Stimulated activated memory B cell treated with anti-CD40 and anti-IgM and Interleukin-4, amounts not matched to agents 10 μg/mL and 1 μg/mL and 100 μg/mL, for 72 hours (primary cell): ENCODE results near the gene SRPK3.
"Not testable (repeated sequence)": the region's sequence is repeated elsewhere in the genome, so short reads cannot be mapped to it uniquely, and the experiment has no call there.

ENCODE experiments used
- ATAC-seq: fragments of 150-1000 bp; cut with Tn5 transposase; 2 replicates; pipeline ENCODE4 v1.10.0; 2021
- H3K27ac Mint-ChIP-seq: one replicate; pipeline ENCODE4 v1.8.0; 2022; ENCODE audit warnings: mild to moderate bottlenecking, mixed read lengths
- H3K27me3 Mint-ChIP-seq: one replicate; pipeline ENCODE4 v1.8.0; 2022; ENCODE audit warnings: mixed read lengths
- H3K36me3 Mint-ChIP-seq: one replicate; pipeline ENCODE4 v1.8.0; 2022; ENCODE audit warnings: mixed read lengths
- H3K4me1 Mint-ChIP-seq: one replicate; pipeline ENCODE4 v1.8.0; 2022; ENCODE audit warnings: mixed read lengths
- H3K4me3 Mint-ChIP-seq: one replicate; pipeline ENCODE4 v1.8.0; 2022; ENCODE audit warnings: mild to moderate bottlenecking, moderate library complexity, mixed read lengths
- H3K9me3 Mint-ChIP-seq: one replicate; pipeline ENCODE4 v1.8.0; 2022; ENCODE audit warnings: mixed read lengths

The SRPK3 gene

DNA sequence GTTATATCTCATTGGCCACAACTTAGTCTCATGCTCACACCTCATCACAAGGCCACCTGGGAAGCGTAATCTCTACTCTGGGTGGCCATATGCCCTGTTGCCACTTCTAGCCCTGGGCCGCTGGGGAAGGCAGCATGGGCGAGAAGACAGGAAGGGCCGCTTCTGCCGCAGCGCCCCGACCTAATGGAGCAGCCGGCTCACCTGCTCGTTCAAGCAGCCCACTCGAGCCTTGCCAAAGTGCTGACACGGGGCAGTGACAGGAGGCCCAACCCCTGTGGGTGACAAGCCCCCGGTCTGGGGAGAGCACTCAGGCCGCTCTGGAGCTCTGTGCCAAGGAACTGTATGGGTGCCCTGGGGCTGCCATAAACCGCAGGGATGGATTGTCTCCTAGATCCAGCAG is 38.7 kb upstream of the SRPK3 start:
- H3K9me3 Mint-ChIP-seq, H3K27me3 Mint-ChIP-seq, H3K4me3 Mint-ChIP-seq, H3K27ac Mint-ChIP-seq, H3K36me3 Mint-ChIP-seq, ATAC-seq: not testable (repeated sequence)
- H3K4me1 Mint-ChIP-seq = peaks cover 27% of the 10 kb centered on the region

DNA sequence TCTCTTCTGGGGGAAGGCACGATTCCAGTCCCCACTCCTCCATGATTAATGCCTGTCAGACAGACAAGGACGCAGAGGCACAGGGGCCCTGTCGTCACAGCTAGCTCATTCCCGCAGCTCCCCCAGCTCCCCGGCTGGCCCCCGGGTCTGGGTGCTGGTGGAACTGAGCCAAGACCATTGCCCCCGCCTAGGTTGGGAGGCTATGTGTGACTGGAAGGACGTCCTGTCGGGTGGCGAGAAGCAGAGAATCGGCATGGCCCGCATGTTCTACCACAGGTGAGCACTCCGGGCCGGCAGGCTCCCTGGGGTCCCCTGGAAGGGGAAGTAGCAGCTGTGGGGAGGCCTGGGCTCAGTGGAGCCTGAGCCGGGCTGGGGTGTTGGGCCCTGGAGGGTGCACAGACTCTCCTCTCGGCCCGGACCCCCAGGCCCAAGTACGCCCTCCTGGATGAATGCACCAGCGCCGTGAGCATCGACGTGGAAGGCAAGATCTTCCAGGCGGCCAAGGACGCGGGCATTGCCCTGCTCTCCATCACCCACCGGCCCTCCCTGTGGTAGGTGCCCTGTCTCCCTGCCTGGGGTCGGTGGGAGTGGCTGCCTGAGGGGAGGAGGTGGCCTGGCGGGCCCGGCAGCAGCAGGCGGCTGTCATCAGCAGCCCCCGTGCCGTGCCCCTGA is 37.9 kb upstream of the SRPK3 start:
- not testable (repeated sequence) for H3K9me3 Mint-ChIP-seq, ATAC-seq, H3K4me3 Mint-ChIP-seq, H3K27ac Mint-ChIP-seq, H3K36me3 Mint-ChIP-seq, H3K27me3 Mint-ChIP-seq
- peaks cover 27% of the 10 kb centered on the region for H3K4me1 Mint-ChIP-seq

DNA sequence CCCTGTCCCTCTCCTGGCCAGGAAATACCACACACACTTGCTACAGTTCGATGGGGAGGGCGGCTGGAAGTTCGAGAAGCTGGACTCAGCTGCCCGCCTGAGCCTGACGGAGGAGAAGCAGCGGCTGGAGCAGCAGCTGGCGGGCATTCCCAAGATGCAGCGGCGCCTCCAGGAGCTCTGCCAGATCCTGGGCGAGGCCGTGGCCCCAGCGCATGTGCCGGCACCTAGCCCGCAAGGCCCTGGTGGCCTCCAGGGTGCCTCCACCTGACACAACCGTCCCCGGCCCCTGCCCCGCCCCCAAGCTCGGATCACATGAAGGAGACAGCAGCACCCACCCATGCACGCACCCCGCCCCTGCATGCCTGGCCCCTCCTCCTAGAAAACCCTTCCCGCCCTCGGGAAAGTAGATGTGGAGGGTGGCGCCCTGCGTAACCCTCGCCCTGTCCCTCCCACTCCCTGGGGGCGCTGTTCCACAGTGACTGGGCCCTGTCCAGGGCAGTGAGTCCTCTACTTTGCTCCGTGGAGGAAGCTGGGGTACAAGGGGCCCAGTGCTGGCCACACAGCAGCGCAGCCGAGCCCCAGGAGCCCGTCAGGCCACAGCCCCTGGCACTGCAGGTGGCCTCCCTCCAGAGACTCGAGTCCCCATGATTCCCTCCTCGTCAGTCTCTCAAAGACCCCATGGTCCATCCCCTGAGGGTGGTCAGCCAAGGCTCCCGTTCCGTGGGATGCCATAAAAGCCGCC is 37.2 kb upstream of the SRPK3 start:
- peaks cover 27% of the 10 kb centered on the region for H3K4me1 Mint-ChIP-seq
- H3K9me3 Mint-ChIP-seq, H3K36me3 Mint-ChIP-seq, ATAC-seq, H3K4me3 Mint-ChIP-seq, H3K27me3 Mint-ChIP-seq, H3K27ac Mint-ChIP-seq: not testable (repeated sequence)

DNA sequence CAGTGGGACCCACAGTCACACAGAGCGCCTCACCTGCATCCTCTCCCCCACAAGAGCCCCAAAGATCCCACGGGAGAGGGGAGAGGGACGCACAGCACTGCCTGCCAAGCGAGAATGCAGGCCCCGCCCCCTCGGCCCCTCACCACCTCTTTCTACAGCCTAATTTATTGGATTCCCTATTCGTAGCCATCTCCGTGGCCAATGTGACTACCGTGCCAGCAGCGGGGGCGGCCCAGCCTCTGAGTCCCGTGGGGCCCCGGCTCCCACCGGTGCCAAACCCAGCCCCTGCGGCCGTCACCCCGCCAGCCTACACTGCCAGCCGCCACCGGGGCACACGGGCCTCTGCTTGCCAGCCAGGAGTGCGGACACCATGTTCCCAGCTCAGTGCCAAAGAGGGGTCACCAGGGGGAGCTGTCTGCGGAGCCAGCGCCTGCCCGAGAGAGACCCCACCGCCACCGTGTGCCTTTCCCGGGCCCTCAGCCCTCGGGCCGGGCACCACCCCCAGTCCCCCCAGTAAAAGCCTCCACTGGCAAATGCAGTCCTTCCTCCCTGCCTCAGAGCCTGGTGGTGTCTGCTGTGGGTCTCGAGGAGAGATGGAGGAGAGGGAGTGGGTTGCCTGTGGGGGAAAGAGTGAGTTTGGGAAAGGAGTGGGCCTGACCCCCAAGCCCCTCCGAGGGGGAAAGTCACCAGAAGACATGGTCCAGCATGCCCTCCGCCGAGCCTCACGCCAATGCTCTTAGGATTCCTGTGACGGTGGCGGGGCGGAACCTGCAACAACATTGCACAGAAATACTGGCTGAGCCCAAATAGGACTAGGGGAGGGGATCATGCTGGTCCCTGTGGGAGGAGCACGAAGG is 36.4 kb upstream of the SRPK3 start:
- Mint-ChIP-seq H3K36me3 (no peaks in the 10 kb centered on the region), H3K4me1 (peaks cover 27% of the 10 kb centered on the region), H3K27me3 (no peaks in the 10 kb centered on the region), H3K9me3 (no peaks in the 10 kb centered on the region), H3K27ac (no peak overlapping the region), H3K4me3 (no peak overlapping the region)
- ATAC-seq = no peak

GRCh38 chrX:153745067-153745433 is 35.8 kb upstream of the SRPK3 start:
- not testable (repeated sequence) for ATAC-seq, H3K27me3 Mint-ChIP-seq, H3K27ac Mint-ChIP-seq, H3K9me3 Mint-ChIP-seq, H3K36me3 Mint-ChIP-seq, H3K4me3 Mint-ChIP-seq
- peaks cover 33% of the 10 kb centered on the region for H3K4me1 Mint-ChIP-seq

GRCh38 chrX:153746359-153746758 is 34.5 kb upstream of the SRPK3 start:
- Mint-ChIP-seq H3K36me3 (no peaks in the 10 kb centered on the region), H3K4me1 (peaks cover 30% of the 10 kb centered on the region), H3K27ac (no peak overlapping the region), H3K4me3 (no peak overlapping the region), H3K9me3 (no peaks in the 10 kb centered on the region), H3K27me3 (no peaks in the 10 kb centered on the region)
- no peak for ATAC-seq

GRCh38 chrX:153746991-153747390 is 33.9 kb upstream of the SRPK3 start:
- H3K4me1 Mint-ChIP-seq = peaks cover 28% of the 10 kb centered on the region
- H3K4me3 Mint-ChIP-seq, H3K27me3 Mint-ChIP-seq, H3K27ac Mint-ChIP-seq, ATAC-seq, H3K36me3 Mint-ChIP-seq, H3K9me3 Mint-ChIP-seq: not testable (repeated sequence)

- H3K27me3 Mint-ChIP-seq, H3K36me3 Mint-ChIP-seq, H3K4me3 Mint-ChIP-seq, H3K27ac Mint-ChIP-seq, H3K9me3 Mint-ChIP-seq, ATAC-seq: not testable (repeated sequence)
- H3K4me1 Mint-ChIP-seq = peaks cover 21% of the 10 kb centered on the region
Observed at GRCh38 chrX:153749017-153749416, 31.8 kb upstream of the SRPK3 start.

GRCh38 chrX:153750127-153750774 is 30.6 kb upstream of the SRPK3 start:
- Mint-ChIP-seq H3K4me3 (no peak overlapping the region), H3K9me3 (no peaks in the 10 kb centered on the region), H3K4me1 (peaks cover 9% of the 10 kb centered on the region), H3K27ac (no peak overlapping the region), H3K36me3 (no peaks in the 10 kb centered on the region), H3K27me3 (no peaks in the 10 kb centered on the region)
- ATAC-seq = no peak

- H3K36me3 Mint-ChIP-seq = no peaks in the 10 kb centered on the region
- H3K4me3 Mint-ChIP-seq = no peak overlapping the region
- no peak overlapping the region for H3K27ac Mint-ChIP-seq
- H3K27me3 Mint-ChIP-seq = no peaks in the 10 kb centered on the region
- no peak for ATAC-seq
- peaks cover 2% of the 10 kb centered on the region for H3K4me1 Mint-ChIP-seq
- no peaks in the 10 kb centered on the region for H3K9me3 Mint-ChIP-seq
Observed at GRCh38 chrX:153755136-153755535, 25.7 kb upstream of the SRPK3 start.

DNA sequence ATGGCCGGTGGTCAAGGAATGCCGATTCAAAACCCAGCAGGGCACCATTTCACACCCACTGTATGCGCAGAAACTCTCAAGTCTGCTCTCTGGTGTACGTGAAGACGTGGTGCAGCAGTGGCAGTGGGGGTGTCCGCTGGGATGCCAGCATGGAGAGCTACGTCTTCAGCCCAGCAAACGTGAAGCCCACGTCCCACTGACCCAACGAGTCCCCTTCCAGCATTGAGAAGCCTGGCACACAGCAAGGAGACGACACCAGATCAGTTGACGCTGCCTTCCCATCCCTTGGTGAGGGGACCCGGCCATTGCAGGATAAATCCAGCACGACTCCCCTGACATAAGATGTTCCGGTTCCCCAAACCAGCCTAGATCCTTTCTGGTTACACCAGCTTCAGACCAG is 19.0 kb upstream of the SRPK3 start:
- H3K4me3 Mint-ChIP-seq = no peak overlapping the region

DNA sequence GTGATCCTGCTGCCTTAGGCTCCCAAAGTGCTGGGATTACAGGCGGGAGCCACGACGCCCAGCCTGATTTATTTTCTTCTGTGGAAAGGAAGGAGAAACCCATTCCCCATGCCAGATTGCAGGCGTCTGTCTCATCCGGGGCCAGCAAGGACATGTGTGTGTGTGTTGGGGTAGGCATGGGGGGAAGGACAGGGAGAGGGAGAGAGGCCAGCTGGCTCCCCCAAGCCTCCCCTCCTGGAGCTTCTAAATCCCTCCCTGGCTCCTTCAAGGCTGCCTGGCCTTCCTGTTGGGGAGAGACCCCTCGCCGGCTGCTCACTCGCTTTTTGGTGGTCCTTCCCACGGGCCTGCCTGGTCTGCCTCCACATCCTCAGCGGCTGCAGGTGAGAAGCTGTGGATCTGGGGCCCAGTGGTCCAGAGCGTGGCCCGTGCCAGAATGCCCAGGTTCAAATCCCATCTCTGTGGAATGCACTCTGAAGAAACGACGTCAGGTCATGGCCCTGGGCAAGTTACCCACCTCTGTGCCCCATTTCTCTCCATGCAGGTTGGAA is 18.1 kb upstream of the SRPK3 start:
- peaks cover 17% of the 10 kb centered on the region for H3K4me1 Mint-ChIP-seq
- no peaks in the 10 kb centered on the region for H3K36me3 Mint-ChIP-seq
- no peaks in the 10 kb centered on the region for H3K27me3 Mint-ChIP-seq
- no peak overlapping the region for H3K27ac Mint-ChIP-seq
- no peak for ATAC-seq
- H3K9me3 Mint-ChIP-seq = no peaks in the 10 kb centered on the region
- no peak overlapping the region for H3K4me3 Mint-ChIP-seq

More for the DNA sequence above, 19.0 kb upstream of the SRPK3 start:
- Mint-ChIP-seq H3K9me3 (no peaks in the 10 kb centered on the region), H3K36me3 (no peaks in the 10 kb centered on the region), H3K27me3 (no peaks in the 10 kb centered on the region), H3K27ac (no peak overlapping the region), H3K4me1 (peaks cover 17% of the 10 kb centered on the region)
- ATAC-seq = no peak

- no peak for ATAC-seq
- no peaks in the 10 kb centered on the region for H3K27me3 Mint-ChIP-seq
Observed at GRCh38 chrX:153763298-153763932, 17.4 kb upstream of the SRPK3 start.

GRCh38 chrX:153763989-153764755 is 16.7 kb upstream of the SRPK3 start, which contains the start of gene PLXNB3:
Gene PLXNB3 (plus strand): TSS chrX:153764249. CDS start chrX:153765536, 1,287 bp downstream.
- H3K27ac Mint-ChIP-seq = peak within 1 kb of the TSS; percentile 32

More at GRCh38 chrX:153763298-153763932, 17.4 kb upstream of the SRPK3 start:
- H3K4me1 Mint-ChIP-seq = peaks cover 24% of the 10 kb centered on the region
- H3K36me3 Mint-ChIP-seq = no peaks in the 10 kb centered on the region
- H3K4me3 Mint-ChIP-seq = no peak overlapping the region
- H3K9me3 Mint-ChIP-seq = no peaks in the 10 kb centered on the region
- H3K27ac Mint-ChIP-seq = peak overlapping the region; percentile 32

More at GRCh38 chrX:153763989-153764755, 16.7 kb upstream of the SRPK3 start, which contains the start of gene PLXNB3:
- Mint-ChIP-seq H3K4me3 (no peak within 1 kb of the TSS), H3K27me3 (no peaks in the 10 kb centered on the region), H3K4me1 (peaks cover 24% of the 10 kb centered on the region), H3K9me3 (no peaks in the 10 kb centered on the region), H3K36me3 (no peaks in the 10 kb centered on the region)
- ATAC-seq = peak; percentile 86
